GM12878 (cell line): ENCODE measurements around the gene SEL1L3.

Experiments
- ATF2 ChIP-seq: IDR thresholded peaks from 2 replicates; pipeline ENCODE4 v1.6.1; 2012; ENCODE audit warnings: low read length, inconsistent platforms
- CTCF ChIP-seq, 3 experiments: IDR thresholded peaks in 2 of 3; conservative IDR thresholded peaks in 1 of 3; 2 replicates each; pipeline ENCODE4 v1.5.1; 2011; ENCODE audit warnings: low read depth in 3 of 3, low read length in 3 of 3, mild to moderate bottlenecking in 3 of 3, control low read depth in 2 of 3, moderate library complexity in 2 of 3, inconsistent platforms in 1 of 3, mixed read lengths in 1 of 3; ENCODE audit not compliant: control insufficient read depth in 2 of 3, insufficient read depth in 1 of 3; ENCODE audit errors: extremely low read depth in 1 of 3
- ETV6 ChIP-seq, 2 experiments: fragments of 450-650 bp in 1 of 2; IDR thresholded peaks in 1 of 2; conservative IDR thresholded peaks in 1 of 2; 2 replicates each; pipeline ENCODE4 v1.6.1; 2014; ENCODE audit warnings: antibody characterized with exemption in 1 of 2, borderline replicate concordance in 1 of 2, low read depth in 1 of 2, mild to moderate bottlenecking in 1 of 2, moderate library complexity in 1 of 2
- HCFC1 ChIP-seq: fragments of 150-350 bp; IDR thresholded peaks from 2 replicates; pipeline ENCODE4 v1.6.1; 2014; ENCODE audit warnings: low read length
- KAT2A ChIP-seq: conservative IDR thresholded peaks from 2 replicates; pipeline ENCODE4 v1.6.1; 2011; ENCODE audit warnings: low read depth, low read length; ENCODE audit not compliant: control insufficient read depth
- MXI1 ChIP-seq: fragments of 150-350 bp; IDR thresholded peaks from 2 replicates; pipeline ENCODE4 v1.6.1; 2011; ENCODE audit warnings: low read depth, mild to moderate bottlenecking, inconsistent platforms, low read length, improper control_type of control experiment
- NFIC ChIP-seq: IDR thresholded peaks from 2 replicates; pipeline ENCODE4 v1.6.1; 2012; ENCODE audit warnings: low read depth, mild to moderate bottlenecking, inconsistent platforms, low read length, moderate library complexity
- NR2C1 ChIP-seq: fragments of 450-650 bp; IDR thresholded peaks from 2 replicates; pipeline ENCODE4 v1.6.1; 2017; ENCODE audit warnings: antibody characterized with exemption, mild to moderate bottlenecking, moderate library complexity
- POLR2AphosphoS5 ChIP-seq: IDR thresholded peaks from 2 replicates; pipeline ENCODE4 v1.6.1; 2011; ENCODE audit warnings: mild to moderate bottlenecking, low read length, inconsistent platforms
- SIX5 ChIP-seq: IDR thresholded peaks from 2 replicates; pipeline ENCODE4 v1.6.1; 2011; ENCODE audit warnings: mild to moderate bottlenecking, low read depth, low read length, moderate library complexity; ENCODE audit not compliant: severe bottlenecking
- SMAD5 ChIP-seq: IDR thresholded peaks from 2 replicates; pipeline ENCODE4 v1.6.1; 2016; ENCODE audit warnings: antibody characterized with exemption, low read depth
- TAF1 ChIP-seq: IDR thresholded peaks from 2 replicates; pipeline ENCODE4 v1.6.1; 2011; ENCODE audit warnings: mild to moderate bottlenecking, low read depth, low read length, borderline replicate concordance
- ZBTB4 ChIP-seq: fragments of 450-650 bp; formaldehyde crosslinking; IDR thresholded peaks from 2 replicates; pipeline ENCODE4 v1.4.0; 2022; ENCODE audit warnings: mild to moderate bottlenecking, moderate library complexity
- ZNF217 ChIP-seq: fragments of 450-650 bp; IDR thresholded peaks from 2 replicates; pipeline ENCODE4 v1.6.1; 2017; ENCODE audit warnings: antibody characterized with exemption, mild to moderate bottlenecking

- TF ChIP-seq HCFC1 (no peak), MXI1 (no peak), ETV6 (conservative IDR thresholded peaks at IDR 0.05 in 1 of 2, IDR thresholded peaks at IDR 0.05 in 1 of 2; ENCODE audit: borderline replicate concordance in 1 of 2, low read depth in 1 of 2) (no peak), CTCF (IDR thresholded peaks at IDR 0.05 in 2 of 3, conservative IDR thresholded peaks at IDR 0.05 in 1 of 3; ENCODE audit: control insufficient read depth in 2 of 3, extremely low read depth in 1 of 3, insufficient read depth in 1 of 3, low read depth in 3 of 3, low read length in 3 of 3) (no peak), ATF2 (no peak), ZBTB4 (CRISPR knock-in tag) (no peak), ZNF217 (no peak), KAT2A (no peak), SIX5 (no peak), NFIC (no peak), NR2C1 (no peak), POLR2AphosphoS5 (no peak), TAF1 (no peak), SMAD5 (no peak)
These were observed 109.5 kb downstream of the SEL1L3 start for GRCh38 chr4:25753239-25753638.
